Right atrium auricular region (tissue), 2 donors: ENCODE data around the gene ECHDC3. TPM values are rescaled to one million over a fixed set of nuclear protein-coding genes. Genes with fewer than 3 reads are reported as not detected.

Experiments
- DNase-seq: peaks from one replicate; pipeline ENCODE4 v3.0.0-alpha.2; 2019; ENCODE audit warnings: low spot score
- H3K27ac ChIP-seq, 2 donors: fragments of 200-600 bp; sonication (generic); 1 replicate in 1 of 2; 2 replicates in 1 of 2; pipeline ENCODE4 v1.5.1; 2016 to 2019
- H3K27me3 ChIP-seq, 2 donors: fragments of 200-600 bp; sonication (generic); one replicate each; pipeline versions ENCODE4 v1.5.1 to v1.6.0; 2017 to 2019
- H3K36me3 ChIP-seq: fragments of 200-600 bp; sonication (generic); one replicate; pipeline ENCODE4 v1.5.1; 2016
- H3K4me1 ChIP-seq, 2 donors: fragments of 200-600 bp; sonication (generic); one replicate each; pipeline versions ENCODE4 v1.5.1 to v1.6.0; 2017 to 2019
- H3K4me3 ChIP-seq, 2 donors: fragments of 200-600 bp; sonication (generic); 1 replicate in 1 of 2; 2 replicates in 1 of 2; pipeline ENCODE4 v1.5.1; 2017 to 2019; ENCODE audit warnings: mild to moderate bottlenecking in 1 of 2, moderate library complexity in 1 of 2
- H3K9me3 ChIP-seq, 2 donors: fragments of 200-600 bp; sonication (generic); one replicate each; pipeline ENCODE4 v1.5.1; 2019
- CTCF ChIP-seq, 2 donors: fragments of 200-600 bp; sonication (generic); IDR thresholded peaks; one replicate each; pipeline ENCODE4 v1.5.1; 2019; ENCODE audit warnings: antibody characterized with exemption in 2 of 2
- total RNA-seq, 2 donors: library from RNA; depleted of rRNA; stranded (reverse); fragments of >200 nt; gene quantifications; one replicate each; pipeline ENCODE4 v1.1.0, GENCODE V29; 2016

The ECHDC3 gene
- total RNA-seq, 2 donors from 2014 or later, result 201 to 223 TPM

GRCh38 chr10:11721806-11722205 is 20.4 kb upstream of the ECHDC3 start:
- Histone ChIP-seq H3K36me3 (no peaks in the 10 kb centered on the region), H3K4me1 (no peaks in the 10 kb centered on the region), H3K9me3 (peaks cover 0 to 3% of the 10 kb centered on the region in 2 donors), H3K4me3 (no peak overlapping the region), H3K27me3 (no peaks in the 10 kb centered on the region), H3K27ac (no peak overlapping the region)
- TF ChIP-seq CTCF (IDR thresholded peaks at IDR 0.05), result no peak
- no peak for DNase-seq

- H3K36me3 ChIP-seq, result no peaks in the 10 kb centered on the region
- H3K4me1 ChIP-seq, result no peaks in the 10 kb centered on the region
- H3K9me3 ChIP-seq, result no peaks in the 10 kb centered on the region
- no peak overlapping the region for H3K27ac ChIP-seq
- no peaks in the 10 kb centered on the region for H3K27me3 ChIP-seq
- no peak for TF ChIP-seq CTCF (IDR thresholded peaks at IDR 0.05)
- H3K4me3 ChIP-seq, result no peak overlapping the region
- DNase-seq, result no peak
These were observed 18.8 kb upstream of the ECHDC3 start for GRCh38 chr10:11723359-11723758.

GRCh38 chr10:11724938-11725776 is 17.0 kb upstream of the ECHDC3 start:
- no peak for DNase-seq
- no peak overlapping the region for H3K27ac ChIP-seq
- peak; percentile 30 to 75 for TF ChIP-seq CTCF (IDR thresholded peaks at IDR 0.05)

GRCh38 chr10:11725912-11726311 is 16.3 kb upstream of the ECHDC3 start:
- Histone ChIP-seq H3K4me3 (no peak overlapping the region), H3K4me1 (no peaks in the 10 kb centered on the region), H3K9me3 (no peaks in the 10 kb centered on the region), H3K27me3 (no peaks in the 10 kb centered on the region), H3K36me3 (no peaks in the 10 kb centered on the region), H3K27ac (no peak overlapping the region)
- DNase-seq, result no peak
- no peak for TF ChIP-seq CTCF (IDR thresholded peaks at IDR 0.05)

More at GRCh38 chr10:11724938-11725776, 17.0 kb upstream of the ECHDC3 start:
- H3K9me3 ChIP-seq, result no peaks in the 10 kb centered on the region
- no peak overlapping the region for H3K4me3 ChIP-seq
- no peaks in the 10 kb centered on the region for H3K4me1 ChIP-seq
- H3K27me3 ChIP-seq, result no peaks in the 10 kb centered on the region
- H3K36me3 ChIP-seq, result no peaks in the 10 kb centered on the region

GRCh38 chr10:11727563-11727962 is 14.6 kb upstream of the ECHDC3 start:
- TF ChIP-seq CTCF (IDR thresholded peaks at IDR 0.05), result no peak
- H3K36me3 ChIP-seq, result no peaks in the 10 kb centered on the region
- no peak overlapping the region for H3K27ac ChIP-seq
- no peaks in the 10 kb centered on the region for H3K9me3 ChIP-seq
- H3K27me3 ChIP-seq, result no peaks in the 10 kb centered on the region
- DNase-seq, result no peak
- H3K4me3 ChIP-seq, result no peak overlapping the region
- H3K4me1 ChIP-seq, result no peaks in the 10 kb centered on the region

GRCh38 chr10:11728353-11728752 is 13.8 kb upstream of the ECHDC3 start:
- TF ChIP-seq CTCF (IDR thresholded peaks at IDR 0.05), result no peak
- no peaks in the 10 kb centered on the region for H3K36me3 ChIP-seq

More at GRCh38 chr10:11728353-11728752, 13.8 kb upstream of the ECHDC3 start:
- H3K27ac ChIP-seq, result no peak overlapping the region
- H3K9me3 ChIP-seq, result no peaks in the 10 kb centered on the region
- no peaks in the 10 kb centered on the region for H3K4me1 ChIP-seq
- DNase-seq, result no peak
- H3K27me3 ChIP-seq, result no peaks in the 10 kb centered on the region
- no peak overlapping the region for H3K4me3 ChIP-seq
